Endothelial cell of umbilical vein (primary cell): ENCODE data around the gene GSG1L. TPM values are rescaled to one million over a fixed set of nuclear protein-coding genes. Genes with fewer than 3 reads are reported as not detected.

ENCODE experiments used
- BruUV-seq: library from RNA; stranded (reverse); fragments of 400-500 nt; replicated peaks from 2 replicates; lab custom pipeline; 2021; lab: Mats Ljungman, UMichigan
- CTCF ChIA-PET: fragments of 300-600, 350-600 bp; sonication (Branson Sonifier 250); formaldehyde crosslinking; loops from one replicate; lab custom pipeline; 2021; ENCODE audit warnings: antibody characterized with exemption, inconsistent platforms; lab: Charles Lee
- POLR2A ChIA-PET: fragments of 300-600, 350-600 bp; sonication (Branson Sonifier 250); formaldehyde crosslinking; loops from one replicate; lab custom pipeline; 2021; ENCODE audit warnings: antibody characterized with exemption, inconsistent platforms; lab: Charles Lee
- DNase-seq: peaks from one replicate; pipeline ENCODE4 v3.0.0-alpha.2; 2011; ENCODE audit warnings: low read depth, low spot score
- FAIRE-seq: peaks from 2 replicates; lab custom pipeline; 2011; peaks lifted over from hg19 to GRCh38; lab: Jason Lieb, UNC
- H2AFZ ChIP-seq: 2 replicates; pipeline ENCODE4 v1.6.0; 2012; ENCODE audit warnings: low read depth, low read length, control low read depth, inconsistent platforms
- H3K27ac ChIP-seq: 2 replicates; pipeline ENCODE4 v1.5.1; 2011; ENCODE audit warnings: low read depth, mild to moderate bottlenecking, control low read depth, low read length, moderate library complexity; ENCODE audit not compliant: insufficient read depth
- H3K27me3 ChIP-seq, 2 experiments: 2 replicates each; pipeline versions ENCODE4 v1.6.0 to v1.6.1; 2011; ENCODE audit warnings: low read length in 2 of 2, mixed read lengths in 1 of 2; ENCODE audit not compliant: control insufficient read depth in 2 of 2, insufficient read depth in 2 of 2
- H3K36me3 ChIP-seq, 2 experiments: 2 replicates in 1 of 2; 3 replicates in 1 of 2; pipeline ENCODE4 v1.5.1; 2011; ENCODE audit warnings: low read length in 2 of 2, mild to moderate bottlenecking in 1 of 2, moderate library complexity in 1 of 2; ENCODE audit not compliant: control insufficient read depth in 2 of 2, insufficient read depth in 2 of 2; ENCODE audit errors: extremely low read depth in 1 of 2
- H3K4me1 ChIP-seq: 3 replicates; pipeline ENCODE4 v1.5.1; 2011; ENCODE audit warnings: mild to moderate bottlenecking, low read length; ENCODE audit not compliant: control insufficient read depth, insufficient read depth; ENCODE audit errors: extremely low read depth
- H3K4me2 ChIP-seq: 2 replicates; pipeline ENCODE4 v1.6.1; 2011; ENCODE audit warnings: low read length, control low read depth, mixed read lengths; ENCODE audit not compliant: insufficient read depth
- H3K4me3 ChIP-seq, 3 experiments: fragments of 200-600 bp in 1 of 3; sonication (generic), shearing (Covaris generic) in 1 of 3; replicated peaks in 1 of 3; 2 replicates each; pipeline ENCODE4 v1.5.1; 2011 to 2016; ENCODE audit warnings: control low read depth in 3 of 3, low read length in 3 of 3, mild to moderate bottlenecking in 2 of 3, inconsistent platforms in 1 of 3, low read depth in 1 of 3, moderate library complexity in 1 of 3; ENCODE audit not compliant: insufficient read depth in 1 of 3
- H3K79me2 ChIP-seq: 2 replicates; pipeline ENCODE4 v1.6.0; 2012; ENCODE audit warnings: low read length, inconsistent platforms; ENCODE audit not compliant: control insufficient read depth, insufficient read depth
- H3K9ac ChIP-seq: replicated peaks from 2 replicates; pipeline ENCODE3; 2011; ENCODE audit warnings: low read length, control low read depth; ENCODE audit not compliant: insufficient read depth; ENCODE audit errors: extremely low read depth
- H3K9me1 ChIP-seq: replicated peaks from 3 replicates; pipeline ENCODE4 v1.6.0; 2011; ENCODE audit warnings: mild to moderate bottlenecking, low read length; ENCODE audit not compliant: control insufficient read depth, insufficient read depth; ENCODE audit errors: extremely low read depth
- H3K9me3 ChIP-seq: replicated peaks from 2 replicates; pipeline ENCODE4 v1.5.1; 2012; ENCODE audit warnings: low read length, inconsistent platforms; ENCODE audit not compliant: control insufficient read depth, insufficient read depth
- H4K20me1 ChIP-seq: replicated peaks from 2 replicates; pipeline ENCODE3; 2011; ENCODE audit warnings: mild to moderate bottlenecking, low read length; ENCODE audit not compliant: control insufficient read depth, insufficient read depth; ENCODE audit errors: extremely low read depth
- CTCF ChIP-seq, 2 donors: IDR thresholded peaks; 1 replicate in 1 of 2; 2 replicates in 1 of 2; pipeline ENCODE4 v1.5.1; 2011; ENCODE audit warnings: low read length in 2 of 2, mild to moderate bottlenecking in 2 of 2, moderate library complexity in 2 of 2, control low read depth in 1 of 2, inconsistent platforms in 1 of 2, low read depth in 1 of 2; ENCODE audit not compliant: insufficient read depth in 1 of 2; ENCODE audit errors: extremely low read depth in 1 of 2
- EZH2 ChIP-seq: IDR thresholded peaks from 2 replicates; pipeline ENCODE4 v1.6.1; 2012; ENCODE audit warnings: borderline replicate concordance, low read depth, mild to moderate bottlenecking, moderate library complexity, low read length, inconsistent platforms; ENCODE audit not compliant: severe bottlenecking
- FOS ChIP-seq: IDR thresholded peaks from 2 replicates; pipeline ENCODE4 v1.6.1; 2011; ENCODE audit warnings: mild to moderate bottlenecking, low read length, moderate library complexity, borderline replicate concordance; ENCODE audit not compliant: insufficient read depth
- GATA2 ChIP-seq: IDR thresholded peaks from 2 replicates; pipeline ENCODE4 v1.7.0; 2011; ENCODE audit warnings: low read depth, mild to moderate bottlenecking, moderate library complexity, mixed read lengths, low read length; ENCODE audit not compliant: insufficient read length, insufficient read depth
- JUN ChIP-seq: IDR thresholded peaks from 2 replicates; pipeline ENCODE4 v1.6.1; 2011; ENCODE audit warnings: borderline replicate concordance, low read depth; ENCODE audit not compliant: insufficient read length, insufficient read depth
- MAX ChIP-seq: IDR thresholded peaks from 2 replicates; pipeline ENCODE4 v1.6.1; 2011; ENCODE audit not compliant: insufficient read depth, insufficient read length
- MYC ChIP-seq: IDR thresholded peaks from one replicate; pipeline ENCODE4 v1.6.1; 2011; ENCODE audit warnings: mild to moderate bottlenecking, low read depth, low read length
- POLR2A ChIP-seq: IDR thresholded peaks from 2 replicates; pipeline ENCODE4 v1.6.1; 2012; ENCODE audit warnings: low read depth, mild to moderate bottlenecking, control low read depth, low read length
- POLR2AphosphoS5 ChIP-seq: IDR thresholded peaks from 2 replicates; pipeline ENCODE4 v1.6.1; 2012; ENCODE audit warnings: low read depth, mild to moderate bottlenecking, control low read depth, low read length, moderate library complexity; ENCODE audit not compliant: insufficient read depth
- dilution Hi-C: fragments of 300-500 bp; cut with MboI; formaldehyde crosslinking; loops from one replicate; pipeline ENCODE4 v1.15.0; 2019; ENCODE audit warnings: low sequenced_read_pairs; ENCODE audit not compliant: extremely low pct_ligation_motif_present
- intact Hi-C: fragments of 100-400 bp; cut with micrococcal nuclease; formaldehyde crosslinking; loops from one replicate; pipeline ENCODE4 v1.10.0; 2022
- polyA plus RNA-seq, 4 experiments: library from polyadenylated mRNA; depleted of rRNA in 3 of 4; stranded (reverse) in 3 of 4; unstranded in 1 of 4; fragments of >200 nt; gene quantifications; 2 replicates each; pipeline versions ENCODE4 v1.2.1 to v1.2.3, GENCODE V29; 2011 to 2012; ENCODE audit warnings: missing spikeins in 1 of 4
- total RNA-seq: library from RNA; stranded (reverse); gene quantifications from 2 replicates; pipeline ENCODE4 v1.2.3, GENCODE V29; 2021

The GSG1L gene
- total and polyA plus RNA-seq, 2 donors (not counting 3 experiments of a cell fraction or from before 2014, with no cell fraction given) = 0.06 TPM; not detected in 1

- CTCF ChIA-PET = interaction anchor here (0.8 to 1.4 kb wide), 2 partner anchors 10 to 131 kb away, joined by 3 to 4 read pairs; no protein-coding TSS in a partner anchor
- H3K79me2 ChIP-seq = no peaks in the 10 kb centered on the region
- no peak for FAIRE-seq
These were observed 293.0 kb downstream of the GSG1L start for GRCh38 chr16:27770271-27771196.

GRCh38 chr16:27769561-27770255, 293.8 kb downstream of the GSG1L start:
- H3K4me2 ChIP-seq = no peak overlapping the region
- H3K4me1 ChIP-seq = no peaks in the 10 kb centered on the region
- DNase-seq (no peak), FAIRE-seq (no peak)
- ChIA-PET POLR2A (interaction anchor here (0.6 kb wide), 1 partner anchor 127 kb away, joined by 3 read pairs; no protein-coding TSS in a partner anchor), CTCF (interaction anchor here (0.8 kb wide), 1 partner anchor 10 kb away, joined by 4 read pairs; no protein-coding TSS in a partner anchor)
- H3K9me1 ChIP-seq = no peaks in the 10 kb centered on the region
- no peaks in the 10 kb centered on the region for H4K20me1 ChIP-seq
- H3K9me3 ChIP-seq = no peaks in the 10 kb centered on the region
- no peaks in the 10 kb centered on the region for H3K79me2 ChIP-seq
- H2AFZ ChIP-seq = no peak overlapping the region
- BruUV-seq = no TSS peak
- no peak overlapping the region for H3K27ac ChIP-seq
- dilution Hi-C loops (no loop called here), intact Hi-C loops (no loop called here)
- no peak overlapping the region for H3K9ac ChIP-seq
- no peak overlapping the region for H3K4me3 ChIP-seq
- no peak for TF ChIP-seq MAX
- no peak for TF ChIP-seq FOS
- TF ChIP-seq GATA2 = no peak
- TF ChIP-seq POLR2A = no peak
- TF ChIP-seq EZH2 = no peak
- TF ChIP-seq JUN = no peak
- no peak for TF ChIP-seq MYC
- TF ChIP-seq POLR2AphosphoS5 = no peak
- TF ChIP-seq CTCF (IDR thresholded peaks at IDR 0.05; ENCODE audit: extremely low read depth in 1 of 2, insufficient read depth in 1 of 2, low read depth in 1 of 2, low read length in 2 of 2) = no peak
- H3K36me3 ChIP-seq = peaks cover 0 to 19% of the 10 kb centered on the region in 2 experiments
- no peaks in the 10 kb centered on the region for H3K27me3 ChIP-seq

More at GRCh38 chr16:27770271-27771196, 293.0 kb downstream of the GSG1L start:
- no peaks in the 10 kb centered on the region for H3K9me3 ChIP-seq
- intact Hi-C loops (no loop called here), dilution Hi-C loops (no loop called here)
- DNase-seq = no peak
- H3K36me3 ChIP-seq = peaks cover 0 to 19% of the 10 kb centered on the region in 2 experiments
- no peak overlapping the region for H3K4me2 ChIP-seq
- no peak overlapping the region for H3K4me3 ChIP-seq
- no peaks in the 10 kb centered on the region for H3K27me3 ChIP-seq
- BruUV-seq = no TSS peak
- no peaks in the 10 kb centered on the region for H3K9me1 ChIP-seq
- no peaks in the 10 kb centered on the region for H4K20me1 ChIP-seq
- POLR2A ChIA-PET = interaction anchor here (0.6 kb wide), 1 partner anchor 128 kb away, joined by 3 read pairs; no protein-coding TSS in a partner anchor
- H2AFZ ChIP-seq = no peak overlapping the region
- H3K27ac ChIP-seq = no peak overlapping the region
- no peak for TF ChIP-seq POLR2A
- no peaks in the 10 kb centered on the region for H3K4me1 ChIP-seq
- no peak overlapping the region for H3K9ac ChIP-seq
